ENCODE data around the gene DNMT3B.

GRCh38 chr20:32751702-32752457, 10.3 kb upstream of the DNMT3B start:
- TF ChIP-seq CTCF (IDR thresholded peaks at IDR 0.05; ENCODE audit: low read depth, low read length) (no peak), MYC (IDR thresholded peaks at IDR 0.05; ENCODE audit: low read depth, low read length) (no peak)
